Peyer's patch (tissue), 4 donors: ENCODE measurements around the gene ARRB1.
"Not testable (repeated sequence)": the region's sequence is repeated elsewhere in the genome, so short reads cannot be mapped to it uniquely, and the experiment has no call there.

Experiments
- CTCF ChIP-seq, 6 experiments: fragments of 450-650 bp in 4 of 6; fragments of 200-600 bp in 2 of 6; sonication (generic) in 1 of 6; IDR thresholded peaks; one replicate each; pipeline ENCODE4 v1.5.1; 2017 to 2019; ENCODE audit warnings: antibody characterized with exemption in 6 of 6, mild to moderate bottlenecking in 3 of 6, moderate library complexity in 1 of 6
- POLR2A ChIP-seq, 2 donors: fragments of 450-650 bp; IDR thresholded peaks; one replicate each; pipeline ENCODE4 v1.5.1; 2017; ENCODE audit warnings: antibody characterized with exemption in 2 of 2, mild to moderate bottlenecking in 2 of 2, moderate library complexity in 2 of 2

GRCh38 chr11:75304941-75305340, 46.5 kb downstream of the ARRB1 start:
- not testable (repeated sequence) for TF ChIP-seq CTCF, POLR2A (IDR thresholded peaks at IDR 0.05)
